HG02970 (cell line): ENCODE measurements around the gene FOXD2.

Experiments used
- ATAC-seq: cut with Tn5 transposase; IDR thresholded peaks from one replicate; pipeline ENCODE4 v1.9.1; 2021; ENCODE audit warnings: mild to moderate bottlenecking, moderate library complexity, moderate number of reproducible peaks; ENCODE audit not compliant: unreplicated experiment, low FRiP score

FOXD2 gene

GRCh38 chr1:47437447-47438164 is at the start of gene FOXD2:
FOXD2 (plus strand) TSS chr1:47438044; CDS start chr1:47438136, 92 bp downstream.
- ATAC-seq, result peak; percentile 79

GRCh38 chr1:47388891-47389238 is 49.0 kb upstream of the FOXD2 start:
- ATAC-seq, result no peak

GRCh38 chr1:47389731-47390130 is 48.1 kb upstream of the FOXD2 start:
- ATAC-seq, result no peak

GRCh38 chr1:47390843-47391242 is 47.0 kb upstream of the FOXD2 start:
- no peak for ATAC-seq

GRCh38 chr1:47393141-47393540 is 44.7 kb upstream of the FOXD2 start:
- no peak for ATAC-seq

- ATAC-seq, result no peak
Observed at GRCh38 chr1:47395433-47395832, 42.4 kb upstream of the FOXD2 start.

- ATAC-seq, result no peak
Observed at GRCh38 chr1:47396671-47397196, 41.1 kb upstream of the FOXD2 start.

GRCh38 chr1:47399138-47399845 is 38.6 kb upstream of the FOXD2 start:
- ATAC-seq, result no peak

- no peak for ATAC-seq
Observed at GRCh38 chr1:47399846-47400155, 38.0 kb upstream of the FOXD2 start.

GRCh38 chr1:47401761-47402160 is 36.1 kb upstream of the FOXD2 start:
- no peak for ATAC-seq

- no peak for ATAC-seq
Observed at GRCh38 chr1:47402591-47402990, 35.3 kb upstream of the FOXD2 start.

- no peak for ATAC-seq
Observed at GRCh38 chr1:47403321-47403910, 34.4 kb upstream of the FOXD2 start.

GRCh38 chr1:47405697-47406096 is 32.1 kb upstream of the FOXD2 start:
- ATAC-seq, result no peak

- ATAC-seq, result no peak
Observed at GRCh38 chr1:47406966-47407365, 30.9 kb upstream of the FOXD2 start.

- ATAC-seq, result no peak
Observed at GRCh38 chr1:47407481-47407880, 30.4 kb upstream of the FOXD2 start.

- ATAC-seq, result no peak
Observed at GRCh38 chr1:47409311-47410067, 28.4 kb upstream of the FOXD2 start.

GRCh38 chr1:47410068-47410455 is 27.8 kb upstream of the FOXD2 start:
- no peak for ATAC-seq

- ATAC-seq, result no peak
Observed at GRCh38 chr1:47411436-47411835, 26.4 kb upstream of the FOXD2 start.

- ATAC-seq, result no peak
Observed at GRCh38 chr1:47412437-47412836, 25.4 kb upstream of the FOXD2 start.

- no peak for ATAC-seq
Observed at GRCh38 chr1:47415728-47416318, 22.0 kb upstream of the FOXD2 start, which contains the start of gene FOXE3. FOXE3 (plus strand) TSS chr1:47416285; CDS start chr1:47416316, 31 bp downstream.
